ENCODE data around the gene SVEP1.

DNA sequence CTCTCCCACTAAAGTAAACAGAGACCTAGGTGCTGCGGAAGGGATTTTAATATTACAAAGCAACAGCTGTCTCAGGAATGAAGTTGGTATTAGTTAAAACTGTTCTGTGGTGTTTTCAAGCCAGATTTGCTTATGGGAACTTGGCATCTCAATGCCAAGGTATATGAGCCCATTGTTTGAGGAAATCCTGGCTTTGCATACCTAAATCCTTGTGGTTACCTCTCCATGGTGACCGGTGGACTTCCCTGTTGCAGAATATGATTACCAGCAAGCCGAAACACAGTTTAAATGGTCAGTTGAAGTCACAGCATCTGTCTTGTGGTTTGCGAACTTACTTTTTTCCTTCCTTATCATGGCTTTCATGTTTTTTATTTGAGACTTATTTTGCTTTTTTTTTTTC is 179.6 kb downstream of the SVEP1 start:
- TF ChIP-seq CTCF (IDR thresholded peaks at IDR 0.05; ENCODE audit: borderline replicate concordance, extremely low read depth, low read length, poor library complexity, severe bottlenecking) (no peak), EZH2 (IDR thresholded peaks at IDR 0.05; ENCODE audit: borderline replicate concordance, low read depth, low read length, severe bottlenecking) (no peak)
